GM19463 (cell line): ENCODE results near the gene FLNC.

ENCODE experiments used
- ATAC-seq: cut with Tn5 transposase; IDR thresholded peaks from one replicate; pipeline ENCODE4 v1.9.1; 2021; ENCODE audit warnings: mild to moderate bottlenecking, moderate library complexity; ENCODE audit not compliant: unreplicated experiment

The FLNC gene

DNA sequence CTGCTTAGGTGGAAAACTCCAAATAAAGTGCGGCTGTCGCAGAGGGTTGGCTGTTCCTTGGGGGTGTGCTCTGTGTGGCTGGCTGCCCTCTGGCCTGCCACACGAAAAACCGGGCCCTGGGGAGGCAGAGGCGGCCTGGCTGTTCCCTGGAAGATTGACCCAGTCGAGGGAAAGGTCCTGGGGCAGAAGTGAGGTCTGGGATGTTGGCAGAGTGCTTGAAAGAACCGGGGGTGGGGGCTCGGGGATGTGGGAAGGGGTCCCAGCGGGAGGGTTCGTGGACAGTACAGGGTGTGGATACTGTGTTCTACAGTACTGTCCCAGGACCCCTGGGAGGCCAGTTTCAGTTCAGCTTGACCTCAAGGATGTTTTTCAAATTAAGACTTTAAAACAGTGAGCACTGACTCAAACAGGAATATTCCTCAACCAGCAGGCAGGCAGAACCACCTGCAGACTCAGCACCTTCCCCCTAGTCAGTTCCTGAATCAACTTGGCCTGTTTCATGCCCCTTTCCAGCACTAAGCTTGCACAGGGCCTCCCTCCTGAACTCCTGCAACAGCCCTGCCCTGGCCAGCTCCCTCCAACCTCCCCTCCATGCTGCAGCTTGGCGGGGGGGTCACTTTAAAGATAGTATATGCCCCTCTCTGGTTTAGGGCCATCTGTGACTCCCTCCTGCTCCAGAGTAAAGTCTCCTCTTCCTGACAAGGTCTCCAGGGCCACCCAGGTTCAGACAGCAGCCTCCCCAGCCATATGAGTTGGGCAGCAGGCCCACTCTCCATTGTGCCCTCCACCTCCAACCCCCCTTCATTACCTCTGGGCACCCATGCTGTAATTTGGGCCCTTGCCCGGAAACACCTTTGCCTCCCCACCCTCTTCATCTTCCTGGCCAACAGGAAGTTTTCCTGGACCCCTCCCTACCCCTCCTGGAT is 29.3 kb downstream of the FLNC start:
- no peak for ATAC-seq

DNA sequence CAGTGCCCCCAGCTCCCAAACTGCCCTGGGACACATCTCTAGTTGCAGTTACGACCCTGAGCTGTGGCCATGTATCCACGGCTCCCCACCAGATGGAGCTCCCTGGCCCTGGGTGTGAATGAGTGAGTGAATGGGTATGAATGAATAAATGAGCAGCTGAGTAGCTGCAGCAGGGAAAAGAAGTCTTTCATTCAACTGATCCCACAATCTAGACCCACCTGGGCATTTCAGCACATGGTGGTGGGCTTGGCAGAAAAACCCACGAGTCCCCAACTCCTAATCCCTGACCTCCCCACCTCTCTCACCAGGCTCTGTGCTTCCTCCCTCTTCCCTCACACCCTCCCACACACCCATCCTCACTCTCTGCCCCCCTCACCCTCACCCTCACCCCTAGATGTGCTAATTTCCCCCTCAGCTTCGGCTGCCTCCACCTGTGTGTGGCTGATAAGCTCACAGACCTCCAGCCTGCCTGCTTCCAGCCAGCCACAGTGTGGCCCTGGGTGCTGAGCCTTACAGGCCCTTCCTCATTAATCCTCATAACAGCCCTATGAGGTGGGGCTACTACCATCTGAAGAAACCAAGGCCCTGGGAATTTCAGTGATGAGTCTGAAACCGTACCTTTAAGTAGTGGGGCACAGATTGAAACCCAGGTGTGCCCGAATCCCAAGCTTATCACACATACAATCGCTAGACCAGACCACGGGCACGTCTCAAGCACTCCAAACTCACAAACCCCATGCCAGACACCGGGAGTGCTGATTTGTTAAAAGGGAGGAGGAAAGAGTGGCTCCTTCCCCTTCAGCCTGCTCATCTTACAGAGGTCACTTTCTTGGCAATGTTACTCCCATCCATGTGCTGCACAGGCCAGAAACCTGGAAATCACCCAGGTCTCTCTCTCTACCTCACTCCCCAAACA is 30.2 kb downstream of the FLNC start:
- no peak for ATAC-seq

DNA sequence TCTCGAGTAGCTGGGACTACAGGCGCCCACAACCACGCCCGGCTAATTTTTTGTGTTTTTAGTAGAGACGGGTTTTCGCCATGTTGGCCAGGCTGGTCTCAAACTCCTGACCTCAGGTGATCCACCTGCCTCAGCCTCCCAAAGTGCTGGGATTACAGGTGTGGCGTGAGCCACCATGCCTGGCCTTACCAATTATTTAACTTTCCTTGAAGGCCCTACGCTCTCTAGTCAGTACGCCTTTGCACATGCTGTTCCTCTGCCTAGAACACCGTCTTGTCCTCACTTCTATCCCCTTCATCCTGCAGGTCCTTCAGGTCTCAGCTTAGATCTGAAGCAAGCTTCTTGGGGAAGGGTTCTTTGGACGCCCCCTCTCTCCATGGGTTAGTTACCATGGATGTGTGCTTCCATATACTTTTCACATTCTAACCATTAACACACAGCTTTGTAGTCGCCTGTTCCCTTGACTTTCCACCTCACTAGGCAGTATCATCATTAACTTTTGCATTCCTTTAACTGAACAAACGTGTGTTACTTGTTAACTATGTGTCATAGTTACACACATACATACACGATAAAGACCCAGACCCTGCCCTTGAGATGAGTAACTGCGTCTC is 31.9 kb downstream of the FLNC start:
- ATAC-seq, result no peak

DNA sequence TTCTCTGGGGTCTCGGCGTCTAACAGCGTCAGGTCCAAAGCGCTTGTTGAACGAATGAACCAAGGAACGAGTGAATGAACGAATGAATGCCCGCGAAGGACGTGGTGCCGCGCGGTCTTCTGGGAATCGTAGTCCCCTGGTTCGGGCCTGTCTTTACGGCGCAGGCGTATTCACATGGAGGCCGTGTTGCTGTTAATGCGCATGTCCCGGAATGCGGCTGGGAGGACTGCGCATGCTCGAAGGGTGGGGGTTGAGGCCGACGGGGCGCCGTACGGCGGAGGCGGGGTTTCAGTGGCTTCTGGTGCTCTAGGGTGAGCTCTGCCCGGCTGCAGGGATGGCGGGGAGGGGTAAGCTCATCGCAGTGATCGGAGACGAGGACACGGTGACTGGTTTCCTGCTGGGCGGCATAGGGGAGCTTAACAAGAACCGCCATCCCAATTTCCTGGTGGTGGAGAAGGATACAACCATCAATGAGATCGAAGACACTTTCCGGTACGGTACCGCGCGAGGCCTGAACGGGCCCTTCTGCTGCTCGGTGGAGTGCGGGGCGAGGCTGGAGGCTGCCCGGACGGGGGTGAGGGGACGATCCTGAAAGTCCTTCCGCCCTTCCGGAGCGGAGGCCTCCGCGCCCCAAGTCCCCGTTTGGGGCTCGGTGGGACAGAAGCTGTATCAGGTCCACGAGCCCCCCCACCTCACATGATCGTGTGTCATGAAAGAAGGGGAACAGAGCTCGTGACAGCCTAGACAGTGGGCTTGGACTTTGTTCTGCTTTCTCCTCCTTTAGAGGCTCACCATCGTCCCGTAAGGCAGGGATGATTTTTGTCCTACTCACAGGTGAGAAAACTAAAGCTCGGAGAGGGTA is 32.6 kb downstream of the FLNC start, which contains the start of gene ATP6V1F:
Gene ATP6V1F (plus strand): TSS at position 286 of the 862 bp plus-strand sequence. CDS start 49 bp downstream, at position 335.
- ATAC-seq, result peak; percentile 86

DNA sequence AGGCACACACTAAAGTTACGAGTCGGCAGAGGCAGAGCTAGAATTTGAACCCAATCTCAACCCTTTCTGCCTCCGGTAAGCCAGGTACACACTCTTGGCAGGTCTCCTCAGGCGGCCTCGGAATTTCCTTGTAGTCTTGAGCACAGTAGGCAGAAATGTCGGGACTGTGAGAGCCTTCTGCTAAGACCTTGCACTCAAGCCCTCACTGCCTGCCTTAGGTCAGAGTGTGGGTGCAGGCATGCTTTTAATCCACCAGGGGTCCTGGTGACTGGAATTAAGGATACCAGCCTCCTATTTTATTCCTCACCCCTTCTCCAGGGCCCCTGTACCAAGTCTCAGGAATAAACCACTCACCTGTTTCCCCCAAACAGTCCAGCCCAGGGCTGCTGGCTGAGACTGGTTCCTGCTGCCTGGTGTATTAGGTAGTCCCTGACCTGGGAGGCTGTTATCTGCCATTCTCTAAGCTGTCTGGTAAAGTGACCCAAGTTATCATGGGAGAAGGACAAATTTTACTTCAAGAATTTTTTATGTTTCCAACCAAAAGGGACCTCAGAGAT is 33.3 kb downstream of the FLNC start:
- ATAC-seq, result peak; percentile 40

DNA sequence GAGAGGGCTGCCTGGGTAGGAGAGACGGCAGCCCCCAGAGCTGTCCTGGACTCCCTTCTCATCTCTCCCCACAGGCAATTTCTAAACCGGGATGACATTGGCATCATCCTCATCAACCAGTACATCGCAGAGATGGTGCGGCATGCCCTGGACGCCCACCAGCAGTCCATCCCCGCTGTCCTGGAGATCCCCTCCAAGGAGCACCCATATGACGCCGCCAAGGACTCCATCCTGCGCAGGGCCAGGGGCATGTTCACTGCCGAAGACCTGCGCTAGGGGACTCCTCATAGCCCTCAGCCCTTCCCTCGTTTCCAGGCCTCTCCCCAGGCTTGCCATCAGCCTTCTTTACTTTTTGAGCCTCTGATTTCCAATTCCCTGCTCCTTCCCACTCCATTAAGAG is 35.1 kb downstream of the FLNC start:
- ATAC-seq, result no peak

DNA sequence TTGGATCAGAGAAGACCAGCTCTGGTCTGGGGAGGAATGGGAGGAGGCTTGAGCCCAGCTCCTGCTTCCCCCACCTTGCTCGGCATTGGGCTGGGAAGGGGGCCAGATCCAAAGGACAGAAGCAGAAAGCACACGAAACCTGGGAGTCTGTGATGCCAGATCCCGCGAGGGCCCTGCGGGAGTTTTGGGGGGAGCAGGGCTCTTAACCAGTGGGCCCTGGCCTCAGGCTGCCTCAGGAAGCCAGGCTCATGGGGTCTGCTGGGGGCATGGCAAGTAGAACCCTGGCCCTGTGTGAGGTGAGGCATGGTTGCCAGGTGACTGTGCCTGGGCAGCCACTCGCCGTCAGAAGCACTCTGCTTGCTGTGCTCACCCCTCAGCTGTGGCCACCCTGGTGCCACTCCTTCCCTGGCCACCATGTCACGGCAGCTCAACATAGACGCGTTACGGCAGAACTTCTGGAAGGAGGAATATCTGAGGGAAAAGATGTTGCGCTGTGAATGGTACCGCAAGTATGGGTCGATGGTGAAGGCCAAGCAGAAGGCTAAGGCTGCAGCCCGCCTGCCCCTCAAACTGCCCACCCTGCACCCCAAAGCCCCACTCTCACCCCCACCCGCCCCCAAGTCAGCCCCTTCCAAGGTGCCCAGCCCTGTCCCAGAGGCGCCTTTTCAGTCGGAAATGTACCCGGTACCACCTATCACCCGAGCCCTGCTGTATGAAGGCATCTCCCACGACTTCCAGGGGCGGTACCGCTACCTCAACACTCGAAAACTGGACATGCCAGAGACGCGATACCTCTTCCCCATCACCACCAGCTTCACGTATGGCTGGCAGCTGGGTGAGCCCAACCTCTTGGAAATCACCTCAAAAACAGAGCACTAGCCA is 36.0 kb downstream of the FLNC start:
- ATAC-seq, result no peak

DNA sequence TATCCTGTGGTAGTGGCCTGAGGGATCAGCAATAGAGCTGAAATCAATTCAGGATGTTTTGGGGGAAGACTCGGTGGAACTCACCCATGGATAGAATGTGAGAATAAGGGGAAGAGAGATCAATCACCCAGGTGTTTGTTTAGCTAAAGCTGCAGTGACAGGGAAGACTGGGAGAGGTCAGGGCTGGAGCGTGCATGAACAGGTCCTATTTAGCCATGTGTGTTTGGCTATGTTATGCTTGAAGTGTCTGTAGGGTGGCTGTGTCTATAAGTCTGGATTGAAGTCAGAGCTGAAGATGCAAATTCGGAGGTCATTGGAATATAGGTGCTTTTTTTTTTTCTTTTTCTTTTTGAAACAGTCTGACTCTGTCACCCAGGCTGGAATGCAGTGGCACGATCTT is 37.0 kb downstream of the FLNC start:
- no peak for ATAC-seq

DNA sequence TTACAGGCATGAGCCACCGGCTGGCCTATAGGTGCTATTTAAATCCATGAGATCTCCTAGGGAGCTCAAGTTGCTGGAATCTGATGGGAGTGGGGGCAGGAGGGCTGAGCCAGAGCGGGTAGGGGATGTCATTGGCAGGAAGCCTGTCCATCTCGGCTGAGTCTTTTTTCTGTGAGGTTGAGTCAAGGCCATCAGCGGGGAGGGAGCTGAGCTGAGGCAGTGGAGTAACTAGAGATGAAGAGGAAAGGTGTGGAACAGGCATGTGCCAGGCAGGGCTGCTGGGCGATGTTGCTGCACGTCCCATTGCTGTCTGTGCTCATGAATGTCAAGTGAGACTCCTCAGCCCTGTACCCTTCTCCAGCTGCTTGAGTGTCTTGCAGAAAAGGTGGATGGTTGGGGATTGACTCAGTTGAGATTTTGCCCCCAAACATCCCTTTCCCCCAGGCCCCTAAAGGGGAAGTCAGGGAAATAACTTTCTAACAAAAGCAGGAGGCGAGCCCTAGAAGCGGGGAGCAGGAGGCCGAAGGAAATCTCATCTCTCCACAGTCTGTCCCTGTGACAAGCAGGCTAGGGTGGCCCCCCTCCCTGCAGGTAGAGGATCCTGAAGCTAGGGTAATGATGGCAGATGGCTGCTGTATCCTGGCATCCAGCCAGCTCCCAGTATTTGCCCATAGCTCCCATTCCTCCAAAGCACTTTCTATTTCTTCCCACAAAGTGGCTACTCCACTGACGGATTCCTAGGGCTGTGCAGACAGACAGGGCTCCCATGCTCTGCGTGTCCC is 37.8 kb downstream of the FLNC start:
- ATAC-seq, result no peak

DNA sequence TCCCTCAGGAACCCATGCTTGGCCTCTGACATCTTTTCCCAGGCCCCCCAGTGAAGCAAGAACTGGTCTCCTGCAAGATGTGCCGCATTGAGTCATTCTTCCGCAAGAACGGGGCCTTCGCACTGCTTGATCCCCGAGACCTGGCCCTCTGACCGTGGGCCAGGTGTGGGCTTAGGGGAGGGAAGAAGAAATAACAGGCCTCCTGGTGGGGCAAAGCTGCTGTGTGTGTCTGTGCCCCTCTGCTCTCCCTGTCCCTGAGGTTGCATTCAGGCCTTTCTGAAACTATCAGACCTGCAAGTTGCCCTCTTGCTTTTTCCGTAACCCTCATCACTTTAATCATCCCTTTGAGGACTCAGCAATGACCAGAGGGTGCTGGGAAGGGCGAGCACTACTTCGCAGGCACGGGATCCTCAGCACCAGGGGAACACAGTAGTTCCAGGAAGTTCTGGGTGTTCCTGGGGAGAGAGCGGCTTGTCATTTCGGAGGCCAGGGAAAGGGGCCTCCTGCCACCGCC is 38.5 kb downstream of the FLNC start:
- ATAC-seq, result no peak

DNA sequence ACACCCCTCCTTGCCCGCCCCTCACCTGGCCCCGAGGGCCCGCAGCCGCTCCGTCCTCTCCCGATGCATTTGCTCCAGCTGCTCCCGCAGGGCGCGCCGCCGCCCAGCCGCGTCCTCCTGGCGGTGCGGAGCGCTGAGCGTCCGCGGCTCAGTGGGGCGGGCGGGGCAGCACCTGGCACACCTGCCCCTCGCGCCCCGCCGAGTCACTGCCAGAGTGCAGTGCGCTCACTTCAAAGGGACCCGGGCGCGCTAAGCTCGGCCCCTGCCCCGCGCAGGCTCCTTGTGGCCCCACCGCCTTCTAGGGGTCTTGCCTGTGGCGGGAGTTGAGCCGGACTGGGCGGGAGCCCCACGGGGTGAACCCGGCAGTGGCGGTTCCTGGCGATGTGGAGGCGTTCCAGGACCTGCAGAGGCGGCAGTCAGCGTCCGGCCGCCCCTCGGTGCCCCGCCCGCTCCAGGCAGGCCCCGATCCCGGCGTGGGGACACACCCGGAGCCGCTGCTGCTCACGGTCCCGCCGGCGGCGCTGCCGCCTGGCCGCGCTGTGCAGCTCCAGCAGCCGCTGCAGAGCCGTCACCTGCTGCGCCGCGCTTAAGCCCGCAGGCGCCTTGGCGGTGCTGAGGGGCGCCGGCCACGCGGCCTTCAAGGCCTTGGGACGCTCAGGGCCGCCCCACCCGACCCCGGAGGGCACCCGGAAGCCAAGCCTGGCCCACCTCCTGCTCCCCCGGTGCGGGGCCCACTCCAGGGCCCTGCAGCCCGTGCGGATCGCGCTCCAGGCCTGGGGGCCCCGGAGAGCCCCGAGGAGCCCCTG is 39.1 kb downstream of the FLNC start:
- ATAC-seq, result peak; percentile 83

DNA sequence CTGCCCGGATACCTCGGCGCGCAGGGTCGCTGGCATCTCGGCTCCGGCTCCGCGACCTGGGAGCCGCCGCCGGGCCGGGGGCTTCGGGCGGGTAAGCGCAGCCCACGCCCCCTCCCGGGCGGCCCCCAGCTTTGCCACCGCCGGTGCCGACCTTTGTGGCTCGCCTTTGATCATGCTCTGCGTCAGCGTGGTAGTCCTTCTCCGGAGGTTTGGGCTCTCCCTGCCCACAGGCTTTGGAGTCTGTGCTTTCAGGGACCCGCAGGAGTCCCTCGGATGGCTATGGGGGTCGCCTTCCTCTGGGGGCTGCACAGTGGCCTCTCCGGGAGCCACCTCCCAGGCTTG is 39.7 kb downstream of the FLNC start:
- peak; percentile 13 for ATAC-seq

DNA sequence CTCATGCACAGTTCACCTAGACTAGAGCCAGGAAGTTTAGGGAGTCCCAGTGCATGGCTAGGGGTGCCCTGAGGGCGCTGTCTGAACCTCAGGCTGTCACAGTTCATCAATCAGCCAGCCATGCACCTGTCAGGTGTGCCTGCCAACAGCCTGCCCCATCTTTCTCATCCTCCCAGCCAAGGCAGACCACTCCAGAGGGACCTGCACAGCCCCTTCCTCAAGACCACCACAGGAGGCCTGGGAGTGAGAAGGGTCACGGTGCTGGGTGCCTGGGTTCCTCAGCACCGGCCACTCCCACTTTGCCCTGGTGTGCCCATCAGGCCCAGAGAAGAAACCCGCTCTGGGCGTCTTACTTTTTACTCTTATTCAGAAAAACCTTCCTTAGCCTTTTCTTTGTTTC is 40.8 kb downstream of the FLNC start:
- no peak for ATAC-seq

DNA sequence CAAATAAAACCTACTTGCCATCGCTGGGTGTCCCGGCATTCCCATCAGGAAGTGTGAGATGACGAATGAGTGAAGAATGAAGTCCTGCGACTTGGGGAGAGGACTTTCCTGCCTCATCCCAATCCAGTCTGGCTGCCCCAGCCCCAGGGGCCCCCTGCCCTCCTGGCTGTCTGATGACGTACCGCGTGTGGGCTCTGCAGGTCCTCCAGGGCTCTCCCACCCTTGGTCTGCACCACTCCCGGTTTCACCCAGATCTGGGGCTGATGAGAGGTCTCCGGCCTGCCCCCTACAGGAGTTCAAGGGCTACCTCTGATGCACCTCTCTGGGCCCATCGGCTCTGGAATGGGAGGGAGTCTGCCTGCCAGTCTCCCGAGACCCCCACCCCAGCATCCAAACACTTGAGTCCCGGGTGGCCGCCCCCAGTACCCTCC is 42.2 kb downstream of the FLNC start:
- no peak for ATAC-seq

DNA sequence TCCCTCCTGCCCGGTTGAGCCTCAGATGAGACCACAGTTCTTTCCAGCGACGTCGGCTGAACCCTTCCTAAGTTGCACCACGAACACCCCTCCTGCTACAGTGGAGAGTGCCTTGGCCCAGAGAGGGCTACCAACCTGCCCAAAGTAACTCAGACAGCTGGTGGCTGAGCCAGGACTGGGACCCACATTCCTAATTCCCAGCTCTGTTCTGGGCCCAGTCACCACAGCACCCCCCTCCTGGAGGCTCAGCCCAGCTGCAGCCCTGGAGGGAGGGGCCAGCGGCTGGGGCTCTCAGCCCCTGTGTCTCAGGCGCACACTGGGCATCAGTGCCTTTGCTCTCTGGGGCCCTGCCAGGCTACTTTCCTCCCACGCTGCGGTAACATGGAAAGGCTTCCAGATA is 43.0 kb downstream of the FLNC start:
- no peak for ATAC-seq

DNA sequence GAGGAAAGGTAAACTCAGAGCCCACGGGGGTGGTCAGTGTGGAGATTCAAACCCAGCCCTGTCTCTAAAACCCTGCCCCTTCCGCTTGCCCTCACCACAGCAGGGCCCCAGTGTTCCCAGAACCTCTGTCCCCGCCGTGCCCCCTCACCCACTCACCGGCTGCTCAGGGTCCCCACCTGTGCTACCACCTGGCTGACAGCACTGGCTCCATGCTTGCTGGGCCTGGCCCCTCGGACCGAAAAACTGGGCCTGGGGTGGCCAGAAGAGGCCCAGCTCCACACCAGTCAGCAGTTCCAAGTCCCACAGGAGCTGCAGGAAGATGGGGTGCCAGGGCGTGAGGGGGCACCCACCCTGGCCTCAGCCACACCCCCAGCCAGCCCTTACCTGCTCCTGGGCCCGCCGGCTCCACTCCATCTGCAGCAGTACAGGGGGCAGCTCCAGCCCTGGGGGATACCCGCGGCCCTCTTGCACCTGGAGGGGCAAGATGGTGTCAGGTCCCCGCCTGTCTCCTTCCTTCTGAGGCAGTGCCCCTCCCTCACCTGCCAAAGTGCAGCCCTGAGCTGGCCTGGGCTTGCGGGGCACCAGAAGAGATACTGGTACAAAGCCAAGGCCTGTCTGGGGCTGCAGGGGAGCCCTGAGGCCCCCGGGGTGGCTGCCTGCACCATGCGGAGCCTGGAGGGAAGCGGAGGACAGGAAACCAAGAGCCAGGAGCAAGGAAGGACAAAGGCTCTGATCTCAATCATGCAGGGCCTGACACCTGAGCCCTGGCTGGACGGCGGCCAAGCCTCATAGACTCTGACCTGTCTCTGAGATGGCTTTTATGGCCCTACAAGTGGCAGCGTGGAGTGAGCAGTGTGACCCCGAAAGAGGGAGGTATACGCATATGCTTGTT is 44.2 kb downstream of the FLNC start:
- ATAC-seq, result no peak
